ENCODE measurements around the gene TDO2. TPM values are rescaled to one million over a fixed set of nuclear protein-coding genes. Genes with fewer than 3 reads are reported as not detected.
"Not testable (repeated sequence)": the region's sequence is repeated elsewhere in the genome, so short reads cannot be mapped to it uniquely, and the experiment has no call there.

Gene TDO2
- total RNA-seq = not detected in 2 replicates

DNA sequence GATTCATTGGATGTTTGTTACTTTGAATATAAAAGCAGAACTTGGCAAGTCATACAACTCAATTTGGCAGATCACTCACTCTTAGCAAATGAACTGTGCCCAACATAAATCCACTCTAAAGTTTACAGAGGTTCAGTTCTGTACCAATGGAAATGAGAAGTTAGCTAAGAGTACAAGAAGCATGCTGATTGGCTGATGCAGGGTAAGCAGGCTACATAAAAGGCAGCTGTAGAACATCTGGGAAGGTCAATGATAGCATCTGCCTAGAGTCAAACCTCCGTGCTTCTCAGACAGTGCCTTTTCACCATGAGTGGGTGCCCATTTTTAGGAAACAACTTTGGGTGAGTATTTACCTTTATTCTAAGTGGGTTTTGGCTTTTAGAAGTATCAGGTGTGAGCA, at the start of gene TDO2:
Gene TDO2, plus strand, starts transcription at position 244 of the 400 bp plus-strand sequence. Its CDS starts 63 bp downstream, at position 307.
- no peak for DNase-seq (ENCODE audit: low read depth in 2 of 2)

DNA sequence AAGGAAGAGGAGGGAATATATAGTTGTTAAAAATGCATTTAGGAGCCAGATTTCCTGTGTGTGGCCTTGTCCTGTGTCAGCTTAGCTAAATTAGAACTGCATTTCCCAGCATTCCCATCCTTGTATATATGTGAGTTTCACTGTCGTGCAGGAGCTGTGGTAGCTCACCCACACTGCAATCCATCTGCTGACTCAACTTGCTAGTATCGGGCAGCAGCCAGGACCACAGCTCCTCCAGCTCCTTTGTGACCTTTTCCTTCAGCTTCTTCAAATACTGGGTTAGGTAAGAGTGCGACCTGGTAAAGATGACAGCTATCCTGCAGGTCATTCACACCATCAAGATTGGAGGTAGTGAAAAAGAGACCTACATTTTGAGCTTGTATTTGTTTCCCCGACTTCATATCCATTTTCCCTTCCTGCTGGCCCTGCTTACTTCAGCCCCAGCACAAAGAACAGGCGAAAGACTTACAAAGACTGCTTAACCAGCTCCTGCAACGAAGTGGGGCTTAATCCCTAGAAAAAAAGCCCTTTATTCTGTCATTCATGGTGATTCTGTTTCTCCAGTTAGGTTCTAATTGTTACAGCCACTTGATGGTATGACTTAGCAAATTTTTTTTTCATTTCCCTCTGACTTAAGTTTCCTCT, 48.8 kb upstream of the TDO2 start:
- DNase-seq (ENCODE audit: low read depth in 2 of 2) = no peak

DNA sequence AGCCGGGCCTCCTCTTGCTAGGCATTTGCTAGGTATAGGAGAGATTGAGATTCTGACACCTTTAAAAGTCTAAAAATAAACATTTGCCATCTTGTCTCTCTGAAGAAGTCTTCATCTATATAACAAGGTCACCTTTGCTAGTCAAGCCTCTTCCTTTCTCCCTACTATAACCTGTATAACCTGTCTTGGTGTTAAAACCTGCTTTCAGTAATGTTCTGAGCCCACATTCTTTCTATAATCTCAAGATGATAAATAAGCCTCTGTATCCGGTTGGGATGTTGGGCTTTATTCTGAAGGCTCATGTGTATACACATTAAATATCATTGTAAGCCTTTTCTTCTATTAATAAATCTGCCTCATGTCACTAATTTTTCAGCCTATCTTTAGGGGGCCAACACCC, 47.6 kb upstream of the TDO2 start:
- no peak for DNase-seq (ENCODE audit: low read depth in 2 of 2)

DNA sequence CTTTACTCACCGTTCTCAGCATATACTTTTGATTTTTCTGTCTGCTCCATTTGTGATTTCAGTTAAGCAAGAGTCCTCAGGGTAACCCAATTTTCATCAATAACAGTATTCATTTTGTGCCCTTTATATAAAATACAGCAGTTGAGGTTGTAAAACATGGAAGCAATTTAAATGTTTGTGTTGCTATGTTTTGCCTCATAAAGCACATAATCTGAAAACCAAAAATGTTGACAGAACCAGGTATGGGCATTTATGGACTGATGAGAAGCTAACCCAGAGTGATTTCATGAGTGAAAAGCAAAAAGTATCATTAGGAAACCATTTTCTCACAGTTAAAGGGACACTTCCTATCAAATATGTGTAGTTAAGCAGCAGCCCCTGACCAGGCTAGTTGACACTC, 37.3 kb upstream of the TDO2 start, which contains the start of gene ASIC5:
Gene ASIC5, minus strand, starts transcription at position 101 of the 400 bp plus-strand sequence. Its CDS starts 51 bp downstream, at position 50.
- no peak for DNase-seq (ENCODE audit: low read depth in 2 of 2)

DNA sequence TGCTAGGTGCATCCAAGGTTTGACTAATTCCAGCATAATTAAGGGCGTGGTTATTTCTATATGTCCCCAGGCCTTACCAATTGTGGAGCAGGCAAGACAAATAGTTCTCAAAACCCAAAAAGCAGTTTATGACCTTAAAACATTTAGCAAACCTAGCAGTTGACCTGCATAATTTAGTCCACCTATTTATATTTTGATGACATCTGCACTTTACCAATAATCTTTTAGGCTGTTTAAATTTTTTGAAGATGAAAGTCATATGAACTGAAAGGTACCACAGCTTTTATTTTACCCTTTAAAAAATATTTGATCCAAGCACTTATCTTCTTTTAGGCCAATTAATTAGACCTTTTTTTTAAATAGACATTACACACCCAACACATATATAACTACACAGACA, 27.6 kb upstream of the TDO2 start:
- DNase-seq (ENCODE audit: low read depth in 2 of 2) = no peak

DNA sequence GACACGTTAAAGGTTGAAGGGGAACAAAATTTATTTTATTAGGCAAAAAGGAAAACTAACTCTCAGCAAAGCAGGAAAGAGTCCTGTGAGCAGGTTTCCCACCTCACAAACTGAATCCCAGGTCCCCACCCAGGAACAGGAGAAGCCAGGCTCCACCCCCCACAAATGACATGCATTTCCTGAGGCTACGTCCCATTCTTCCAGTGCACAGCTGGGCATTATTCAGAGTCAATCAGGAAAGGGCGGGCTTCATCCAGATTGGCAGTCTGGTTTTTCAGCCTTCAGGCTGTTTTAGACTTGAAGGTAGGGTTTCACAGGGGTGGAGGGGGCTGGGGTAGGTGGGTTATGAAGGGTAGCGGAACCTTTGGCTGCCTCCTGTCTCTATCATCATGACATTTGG, 25.5 kb upstream of the TDO2 start:
- DNase-seq (ENCODE audit: low read depth in 2 of 2) = no peak

DNA sequence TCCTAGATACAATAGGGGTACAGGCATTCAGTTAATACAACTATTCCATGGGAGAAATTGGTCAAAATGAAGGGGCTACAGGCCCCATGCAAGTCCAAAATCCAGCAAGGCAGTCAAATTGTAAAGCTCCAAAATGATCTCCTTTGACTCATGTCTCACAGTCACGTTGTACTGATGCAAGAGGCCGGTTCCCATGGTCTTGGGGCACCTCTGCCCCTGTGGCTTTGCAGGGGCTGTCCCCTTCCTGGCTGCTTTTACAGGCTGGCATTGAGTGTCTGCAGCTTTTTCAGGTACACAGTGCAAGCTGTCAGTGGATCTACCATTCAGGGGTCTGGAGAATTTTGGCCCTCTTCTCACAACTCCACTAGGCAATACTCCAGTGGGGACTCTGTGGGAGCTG, 24.9 kb upstream of the TDO2 start:
- DNase-seq (ENCODE audit: low read depth in 2 of 2) = no peak

DNA sequence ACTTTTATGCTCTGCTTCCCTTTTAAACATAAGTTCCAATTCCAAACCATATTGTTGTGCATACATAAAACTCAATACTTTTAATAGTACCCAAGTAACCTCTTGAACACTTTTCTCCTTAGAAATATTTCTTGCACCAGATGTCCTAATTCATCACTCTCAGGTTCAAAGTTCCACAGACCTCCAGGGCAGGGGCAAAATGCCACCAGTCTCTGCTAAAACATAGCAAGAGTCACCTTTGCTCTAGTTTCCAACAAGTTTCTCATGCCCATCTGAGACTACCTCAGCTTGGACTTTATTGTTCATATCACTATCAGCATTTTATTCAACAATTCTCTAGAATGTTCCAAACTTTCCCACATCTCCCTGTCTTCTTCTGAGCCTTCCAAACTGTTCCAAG, 23.7 kb upstream of the TDO2 start:
- no peak for DNase-seq (ENCODE audit: low read depth in 2 of 2)

DNA sequence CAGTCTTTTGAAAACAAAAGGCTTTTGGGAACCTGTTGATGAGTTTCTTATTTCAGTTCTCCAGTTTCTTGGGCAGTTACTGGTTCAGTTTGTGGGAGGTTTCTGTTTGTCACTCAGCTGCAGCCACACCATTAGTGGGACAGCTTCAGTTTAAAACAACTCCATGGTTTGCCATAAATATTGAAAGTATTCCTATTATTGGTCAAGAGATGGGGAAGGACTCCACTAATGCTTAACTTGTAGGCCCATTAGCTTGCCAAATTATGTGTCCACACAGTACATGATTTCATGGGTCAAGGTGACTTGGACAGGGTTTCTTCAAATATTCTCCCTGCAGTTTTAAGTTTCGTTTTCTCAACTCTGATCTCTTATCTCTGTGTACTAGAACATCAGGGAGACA, 21.9 kb upstream of the TDO2 start:
- no peak for DNase-seq (ENCODE audit: low read depth in 2 of 2)

DNA sequence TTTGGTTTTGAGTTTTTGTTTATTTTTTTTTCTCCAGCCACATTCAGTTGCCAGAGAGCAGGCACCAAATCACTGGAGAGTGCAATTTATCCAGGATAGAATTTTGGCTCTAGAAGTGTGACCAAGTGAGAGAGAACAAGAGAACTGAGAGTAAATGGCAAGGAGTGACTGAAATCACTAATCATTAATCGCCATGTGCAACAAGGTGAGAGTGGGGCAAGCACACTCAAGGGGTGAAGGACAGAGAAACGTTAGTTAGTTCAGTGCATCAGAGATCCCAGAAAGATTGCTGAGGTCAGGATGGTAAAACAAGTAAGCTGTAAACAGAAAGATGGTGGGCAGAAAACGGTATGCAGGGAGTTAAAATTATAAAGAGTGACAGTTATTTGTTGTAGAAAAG, 19.6 kb upstream of the TDO2 start:
- DNase-seq (ENCODE audit: low read depth in 2 of 2) = no peak

DNA sequence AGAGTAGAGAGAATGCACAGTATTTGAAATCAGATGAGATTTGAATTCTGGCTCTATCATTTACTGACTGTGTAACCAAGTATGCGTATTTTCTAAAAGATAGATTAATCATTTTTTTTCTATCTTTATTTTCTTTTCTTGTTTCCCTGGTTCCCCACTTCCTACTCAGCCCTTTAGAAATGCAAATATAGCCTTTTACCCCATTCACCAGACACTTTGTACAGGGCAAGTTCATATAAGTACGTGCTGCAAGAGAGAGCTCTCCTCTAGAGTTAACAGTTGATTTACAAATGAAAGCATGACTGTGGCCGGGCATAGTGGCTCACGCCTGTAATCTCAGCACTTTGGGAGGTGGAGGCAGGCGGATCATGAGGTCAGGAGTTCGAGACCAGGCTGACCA, 17.8 kb upstream of the TDO2 start:
- no peak for DNase-seq (ENCODE audit: low read depth in 2 of 2)

DNA sequence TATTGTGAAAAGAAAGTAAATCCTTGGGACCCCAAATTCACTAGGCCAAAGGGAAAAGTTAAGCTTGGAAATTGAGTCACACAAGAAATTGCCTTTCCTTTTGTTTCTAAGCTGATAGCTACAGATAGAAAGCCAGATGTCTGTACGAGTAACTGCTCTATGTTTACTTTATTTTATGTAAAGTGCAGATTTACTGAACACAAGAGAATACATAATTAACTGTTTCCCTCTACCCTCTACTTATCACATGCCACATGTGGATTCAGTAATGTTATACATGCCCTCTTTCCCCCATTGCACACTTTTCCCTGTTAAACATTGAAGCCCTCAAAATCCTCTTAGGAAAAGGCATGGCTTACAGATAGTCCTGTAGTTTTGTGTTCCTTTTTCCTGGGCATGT, 16.5 kb upstream of the TDO2 start:
- DNase-seq (ENCODE audit: low read depth in 2 of 2) = no peak

DNA sequence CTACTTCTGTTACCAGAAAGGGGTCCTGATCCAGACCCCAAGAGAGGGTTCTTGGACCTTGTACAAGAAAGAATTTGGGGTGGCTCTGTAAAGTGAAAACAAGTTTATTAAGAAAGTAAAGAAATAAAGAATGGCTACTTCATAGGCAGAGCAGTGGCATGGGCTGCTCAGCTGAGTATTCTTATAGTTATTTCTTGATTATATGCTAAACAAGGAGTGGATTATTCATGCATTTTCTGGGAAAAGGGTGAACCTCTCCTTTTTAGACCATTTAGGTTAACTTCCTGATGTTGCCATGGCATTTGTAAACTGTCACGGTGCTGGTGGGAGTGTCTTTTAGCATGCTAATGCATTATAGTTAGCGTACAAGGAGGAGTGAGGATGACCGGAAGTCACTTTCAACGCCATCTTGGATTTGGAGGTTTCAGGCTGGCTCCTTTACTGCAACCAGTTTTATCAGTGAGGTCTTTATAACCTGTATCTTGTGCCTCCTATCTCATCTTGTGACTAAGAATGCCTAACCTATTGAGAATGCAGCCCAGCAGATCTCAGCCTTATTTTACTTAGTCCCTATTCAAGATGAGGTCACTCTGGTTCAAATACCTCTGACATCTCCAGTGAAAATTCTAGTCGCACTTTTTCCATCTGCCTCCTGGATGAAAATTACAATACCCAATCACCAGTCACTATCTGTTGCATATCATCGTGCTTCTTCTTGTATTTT, 15.5 kb upstream of the TDO2 start:
- DNase-seq (ENCODE audit: low read depth in 2 of 2) = no peak

DNA sequence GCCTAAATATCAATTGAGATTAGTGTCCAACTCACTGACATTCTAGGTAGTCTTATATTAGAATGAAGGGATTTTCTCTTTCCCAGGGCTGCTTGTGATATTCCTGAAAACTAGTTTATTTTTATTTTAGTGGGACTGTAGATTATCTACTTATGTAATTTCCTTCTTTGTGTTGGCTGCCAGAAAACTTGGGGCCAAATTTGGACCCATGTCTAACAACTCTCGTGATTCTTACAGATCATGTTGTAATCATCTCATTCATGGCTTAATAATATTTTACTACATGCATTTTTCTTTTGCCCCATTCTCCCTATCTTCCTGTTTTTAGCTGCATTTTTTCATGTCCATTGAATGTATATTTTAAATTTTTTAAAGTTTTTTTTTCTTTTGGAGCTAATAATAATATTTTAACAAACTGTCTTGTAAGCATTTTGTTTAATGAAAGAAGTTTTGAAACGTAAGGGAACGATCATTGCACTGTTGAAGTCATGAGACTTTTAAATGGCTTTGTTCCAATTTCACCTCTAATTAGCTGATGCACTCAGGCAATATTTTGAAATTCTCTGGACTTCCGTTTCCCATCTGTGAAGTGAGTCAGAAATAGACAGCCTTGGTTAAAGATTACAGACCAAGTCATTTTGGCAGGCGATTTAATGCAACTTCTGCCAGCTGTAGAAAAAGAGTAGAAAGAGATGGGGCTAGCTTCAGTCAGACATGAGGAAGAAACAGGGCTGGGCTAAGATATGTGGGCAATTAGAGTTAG, 14.3 kb upstream of the TDO2 start:
- DNase-seq (ENCODE audit: low read depth in 2 of 2) = peak in 1 of 2 donors; percentile 43

DNA sequence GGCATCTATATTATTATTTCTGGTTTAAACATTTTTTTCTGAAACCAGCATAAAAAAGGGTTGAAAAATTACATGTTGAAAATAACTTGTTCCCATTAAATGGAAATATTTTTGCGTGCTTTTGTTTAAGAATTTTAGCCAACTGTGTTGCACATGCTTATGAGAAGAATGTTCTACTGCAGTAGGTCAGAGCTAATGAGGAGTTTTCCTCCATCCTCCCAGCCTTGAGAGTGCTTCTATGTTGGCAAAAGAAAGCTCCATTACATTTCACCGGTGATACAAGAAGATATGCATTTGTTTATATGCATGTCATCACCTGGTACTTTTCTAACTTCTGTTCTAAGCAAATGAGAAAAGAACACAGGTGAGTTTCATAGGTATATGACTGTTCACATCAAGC, 13.6 kb upstream of the TDO2 start:
- DNase-seq (ENCODE audit: low read depth in 2 of 2) = no peak

DNA sequence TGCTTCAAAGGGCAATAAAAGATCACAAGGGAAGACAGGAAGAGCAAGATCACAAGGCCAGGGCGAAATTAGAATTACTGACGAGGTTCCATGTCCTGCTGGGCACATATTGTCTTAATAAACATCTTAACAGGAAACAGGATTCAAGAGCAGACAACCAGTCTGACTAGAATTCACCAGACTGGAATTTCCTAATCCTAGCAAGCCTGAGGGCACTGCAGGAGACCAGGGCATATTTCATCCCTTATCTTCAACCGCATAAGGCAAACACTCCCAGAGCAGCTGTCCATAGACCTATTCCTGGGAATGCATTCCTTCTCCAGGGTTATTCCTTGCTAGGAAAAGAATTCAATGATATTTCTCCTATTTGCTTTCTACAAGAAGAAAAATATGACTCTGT, 12.4 kb upstream of the TDO2 start:
- DNase-seq (ENCODE audit: low read depth in 2 of 2) = no peak

DNA sequence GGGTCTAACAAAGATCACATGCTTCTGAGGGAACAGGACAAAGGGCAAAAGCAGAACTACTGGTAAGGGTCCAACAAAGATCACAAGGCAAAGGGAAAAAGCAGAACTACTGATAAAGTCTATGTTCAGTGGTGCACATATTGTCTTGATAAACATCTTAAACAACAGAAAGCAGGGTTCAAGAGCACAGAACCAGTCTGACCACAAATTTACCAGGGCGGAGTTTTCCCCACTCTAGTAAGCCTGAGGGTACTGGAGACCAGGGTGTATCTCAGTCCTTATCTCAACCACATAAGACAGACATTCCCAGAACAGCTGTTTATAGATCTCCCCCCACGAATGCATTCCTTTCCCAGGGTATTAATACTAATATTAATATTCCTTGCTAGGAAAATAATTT, 5.1 kb upstream of the TDO2 start:
- not testable (repeated sequence) for DNase-seq (ENCODE audit: low read depth in 2 of 2)

DNA sequence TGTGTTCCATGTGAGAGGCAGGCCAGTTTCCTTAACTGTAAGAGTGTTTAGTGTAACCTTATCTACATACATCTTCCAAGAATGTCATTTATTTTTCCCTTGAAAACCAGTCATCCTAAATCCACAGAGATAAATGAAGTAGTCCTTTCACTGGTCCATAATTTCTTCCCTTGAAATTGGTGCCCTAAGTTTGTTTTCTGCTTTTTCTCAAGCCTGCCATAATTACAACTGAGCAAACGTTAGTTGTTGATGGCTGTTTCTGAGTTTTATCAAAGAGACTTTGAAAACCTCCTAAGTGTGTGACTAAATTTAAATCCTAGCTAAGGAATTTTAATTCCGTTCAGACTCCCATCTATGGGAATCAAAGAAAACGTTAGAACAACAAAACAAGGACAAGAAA, 3.6 kb upstream of the TDO2 start:
- no peak for DNase-seq (ENCODE audit: low read depth in 2 of 2)

DNA sequence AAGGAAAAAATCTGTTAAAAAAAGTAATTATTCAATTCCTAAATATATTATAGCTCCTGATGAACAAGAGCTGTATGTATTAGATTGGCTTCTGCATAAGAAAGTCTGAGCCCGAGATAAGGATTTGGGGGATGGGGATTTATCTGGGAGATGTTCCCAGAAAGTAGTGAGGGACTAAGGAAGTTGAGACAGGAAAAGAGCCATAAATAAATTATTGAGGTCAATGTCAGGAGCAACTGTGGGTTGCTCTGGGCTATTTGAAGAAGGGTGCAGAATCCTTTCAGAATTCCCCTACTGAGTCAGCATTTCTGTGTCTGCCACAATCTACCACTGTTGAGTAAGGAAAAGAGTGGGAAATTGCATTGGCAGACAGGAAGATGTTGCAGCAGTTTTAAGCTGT, 3.1 kb upstream of the TDO2 start:
- DNase-seq (ENCODE audit: low read depth in 2 of 2) = no peak

DNA sequence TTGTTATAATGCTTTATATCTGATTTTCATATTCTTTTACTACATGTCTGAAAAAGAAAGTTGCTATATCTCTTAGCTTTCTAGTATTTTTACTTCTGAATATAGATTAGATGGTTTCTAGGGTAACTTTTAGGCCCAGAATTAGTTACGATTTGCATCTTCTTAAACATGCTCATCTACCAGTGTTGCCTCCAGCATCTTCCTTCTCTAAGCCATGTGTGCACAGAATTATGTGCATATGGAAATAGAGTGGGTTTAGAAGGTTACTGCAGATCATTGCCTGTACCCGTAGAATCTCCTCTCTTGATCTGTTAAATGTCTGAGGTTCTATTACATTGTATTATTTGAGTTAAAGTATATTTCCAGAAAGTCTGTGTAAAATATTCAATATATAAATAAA, 2.5 kb upstream of the TDO2 start:
- no peak for DNase-seq (ENCODE audit: low read depth in 2 of 2)

DNA sequence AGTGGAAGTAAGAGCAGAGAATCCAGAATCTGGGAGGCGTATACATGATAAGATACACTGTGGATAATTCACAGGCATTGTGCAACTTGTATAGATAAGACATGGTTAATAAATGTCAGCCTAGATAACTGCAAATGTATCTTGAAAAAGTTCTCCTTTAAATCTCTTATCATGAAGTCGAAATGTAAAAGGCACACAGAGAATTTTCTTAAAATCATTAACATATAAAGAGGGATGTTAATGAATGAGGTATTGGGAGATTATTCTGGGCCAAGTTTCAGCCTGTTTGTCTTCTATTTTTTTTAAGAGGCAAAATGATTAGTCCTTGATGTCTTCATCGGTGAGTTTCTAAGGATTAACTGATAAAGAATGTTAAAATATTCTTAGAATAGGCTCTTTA, 835 bp downstream of the TDO2 start:
- no peak for DNase-seq (ENCODE audit: low read depth in 2 of 2)

DNA sequence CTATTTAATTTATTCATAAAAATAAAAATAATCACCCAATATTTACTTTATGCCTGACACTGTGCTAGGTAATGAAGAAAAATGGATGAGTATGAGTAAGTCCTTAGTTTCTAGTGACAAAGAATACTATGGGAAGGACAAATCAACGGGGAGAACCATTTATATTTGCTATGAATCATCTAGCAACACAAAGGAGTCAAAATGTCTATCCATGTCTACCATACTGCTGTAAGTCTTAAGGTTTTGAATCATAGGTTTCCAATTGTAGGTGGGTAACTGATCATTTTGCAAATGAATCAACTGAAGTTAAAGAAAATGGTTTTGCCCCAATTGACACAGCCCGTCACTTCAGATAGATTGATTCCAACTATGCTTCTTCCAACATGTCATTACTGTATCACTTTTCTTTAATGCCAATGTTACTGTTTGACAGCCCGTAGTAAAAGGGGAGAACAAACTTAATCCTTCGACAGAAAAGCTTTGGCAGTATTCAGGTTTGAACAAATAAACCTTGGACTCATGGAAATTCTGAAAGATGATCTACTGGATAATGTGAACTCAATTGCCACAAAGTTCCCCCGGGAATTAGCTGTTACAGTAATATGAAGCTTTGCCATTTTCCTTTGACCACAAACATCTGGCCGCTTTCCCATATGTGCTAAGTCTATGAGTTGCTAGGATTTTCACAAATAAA, 3.2 kb downstream of the TDO2 start:
- DNase-seq (ENCODE audit: low read depth in 2 of 2) = no peak

All from lung microvascular endothelial cell (primary cell).